Activated naive CD4-positive, alpha-beta T cell treated with anti-CD3 and anti-CD28 coated beads, Interleukin-2, amount 50 U/mL, for 72 hours (primary cell): ENCODE data around the gene DUSP18. TPM values are rescaled to one million over a fixed set of nuclear protein-coding genes. Genes with fewer than 3 reads are reported as not detected.
"Not testable (repeated sequence)": the region's sequence is repeated elsewhere in the genome, so short reads cannot be mapped to it uniquely, and the experiment has no call there.

Experiments
- ATAC-seq, 2 donors: fragments of 150-1000 bp; cut with Tn5 transposase; 2 replicates each; pipeline ENCODE4 v1.10.0; 2021; ENCODE audit warnings: mild to moderate bottlenecking in 2 of 2, moderate library complexity in 2 of 2
- DNase-seq, 2 donors: peaks; one replicate each; pipeline ENCODE4 v3.0.0; 2021 to 2022; ENCODE audit warnings: low spot score in 2 of 2
- H3K27ac Mint-ChIP-seq, 2 donors: one replicate each; pipeline ENCODE4 v1.8.0; 2022; ENCODE audit warnings: mild to moderate bottlenecking in 2 of 2, mixed read lengths in 2 of 2
- H3K36me3 Mint-ChIP-seq, 2 donors: one replicate each; pipeline ENCODE4 v1.8.0; 2022; ENCODE audit warnings: mixed read lengths in 2 of 2
- H3K9me3 Mint-ChIP-seq, 2 donors: one replicate each; pipeline ENCODE4 v1.8.0; 2022; ENCODE audit warnings: mixed read lengths in 2 of 2
- total RNA-seq, 2 donors: library from RNA; stranded (reverse); gene quantifications; one replicate each; pipeline ENCODE4 v1.2.3, GENCODE V29; 2022

The DUSP18 gene
- total RNA-seq, 2 donors from 2014 or later, result 7.4 to 10.4 TPM

DNA sequence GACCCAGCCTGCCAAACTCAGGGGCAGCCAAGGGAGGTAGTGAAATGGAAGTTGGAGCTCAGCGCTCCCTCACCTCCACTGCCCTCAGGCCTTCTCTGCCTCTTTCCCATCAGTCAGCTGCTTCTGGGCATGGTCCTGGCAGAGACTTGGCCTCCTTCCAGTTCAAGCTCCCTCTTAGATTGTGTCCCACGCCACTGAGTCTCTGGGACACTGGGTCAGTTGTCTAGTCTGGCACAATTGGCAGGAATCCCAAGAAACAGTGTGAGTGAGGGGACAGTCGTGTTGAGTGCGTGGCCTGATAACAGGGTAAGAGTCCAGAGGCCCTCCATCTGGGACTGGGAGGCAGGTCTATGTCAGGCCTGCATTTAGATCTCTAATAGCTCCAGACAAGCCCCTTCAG, 39.2 kb downstream of the DUSP18 start:
- Mint-ChIP-seq H3K27ac (no peak overlapping the region), H3K36me3 (no peaks in the 10 kb centered on the region), H3K9me3 (no peaks in the 10 kb centered on the region)
- ATAC-seq (no peak), DNase-seq (no peak)

GRCh38 chr22:30627471-30627870, 40.2 kb downstream of the DUSP18 start:
- Mint-ChIP-seq H3K27ac (no peak overlapping the region), H3K36me3 (no peaks in the 10 kb centered on the region), H3K9me3 (no peaks in the 10 kb centered on the region)
- DNase-seq (no peak), ATAC-seq (no peak)

GRCh38 chr22:30626413-30626812, 41.3 kb downstream of the DUSP18 start:
- no peaks in the 10 kb centered on the region for H3K9me3 Mint-ChIP-seq
- ATAC-seq (no peak), DNase-seq (no peak)
- no peaks in the 10 kb centered on the region for H3K36me3 Mint-ChIP-seq
- H3K27ac Mint-ChIP-seq, result no peak overlapping the region

DNA sequence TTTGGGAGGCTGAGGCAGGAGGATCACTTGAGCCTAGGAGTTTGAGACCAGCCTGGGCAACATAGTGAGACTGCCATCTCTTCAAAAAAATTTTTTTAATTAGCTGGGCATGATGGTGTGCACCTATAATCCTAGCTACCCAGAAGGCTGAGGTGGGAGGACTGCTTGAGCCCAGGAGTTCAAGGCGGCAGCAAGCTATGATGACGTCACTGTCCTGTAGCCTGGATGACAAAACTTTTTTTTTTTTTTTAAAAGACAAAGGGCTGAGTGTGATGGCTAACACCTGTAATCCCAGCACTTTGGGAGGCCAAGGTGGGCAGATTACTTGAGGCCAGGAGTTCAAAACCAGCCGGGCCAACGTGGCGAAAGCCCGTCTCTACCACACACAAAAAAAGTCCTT, 47.8 kb downstream of the DUSP18 start:
- not testable (repeated sequence) for DNase-seq, ATAC-seq, H3K9me3 Mint-ChIP-seq, H3K36me3 Mint-ChIP-seq
- peak overlapping the region in 1 of 2 donors; percentile 44 for H3K27ac Mint-ChIP-seq

DNA sequence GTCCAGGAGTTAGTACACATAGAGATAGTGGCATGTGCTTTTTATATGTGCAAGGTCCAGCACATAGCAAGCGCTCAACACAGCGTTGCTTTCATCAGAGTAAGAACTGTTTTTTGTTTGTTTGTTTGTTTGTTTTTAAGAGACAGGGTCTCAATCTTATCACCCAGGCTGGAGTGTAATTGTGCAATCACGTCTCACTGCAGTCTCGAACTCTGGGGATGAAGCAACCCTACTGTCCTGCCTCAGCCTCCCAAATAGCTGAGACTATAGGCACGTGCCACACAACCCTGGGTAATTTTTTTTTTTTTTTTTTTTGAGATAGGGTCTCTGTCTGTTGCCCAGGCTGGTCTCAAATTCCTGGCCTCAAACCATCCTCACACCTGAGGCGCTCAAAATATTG, 49.9 kb downstream of the DUSP18 start:
- H3K36me3 Mint-ChIP-seq, result no peaks in the 10 kb centered on the region
- ATAC-seq, result no peak
- DNase-seq, result no peak
- no peak overlapping the region for H3K27ac Mint-ChIP-seq
- no peaks in the 10 kb centered on the region for H3K9me3 Mint-ChIP-seq

- DNase-seq (no peak), ATAC-seq (no peak)
- Mint-ChIP-seq H3K9me3 (no peaks in the 10 kb centered on the region), H3K27ac (peak overlapping the region in 1 of 2 donors; percentile 5), H3K36me3 (no peaks in the 10 kb centered on the region)
Observed at GRCh38 chr22:30615543-30615954, 52.1 kb downstream of the DUSP18 start.

DNA sequence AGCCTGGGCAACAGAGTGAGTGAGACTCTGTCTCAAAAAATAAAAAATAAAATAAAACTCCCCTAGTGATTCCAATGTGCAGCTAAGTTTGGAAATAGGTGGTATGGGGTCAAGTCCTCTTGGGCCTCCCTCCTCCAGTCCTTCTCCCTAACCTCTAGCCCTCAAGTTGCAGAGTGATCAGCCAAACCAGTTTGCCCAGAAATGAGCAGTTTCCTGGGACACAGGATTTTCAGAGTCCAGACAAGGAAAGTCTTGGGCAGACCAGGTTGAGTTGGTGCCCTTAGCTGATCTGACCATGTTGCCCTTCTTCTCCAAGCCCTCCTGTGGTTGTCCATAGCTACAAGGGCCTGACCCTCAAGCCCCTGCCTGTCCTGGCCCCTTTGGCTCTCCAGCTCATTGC, 52.8 kb downstream of the DUSP18 start:
- no peaks in the 10 kb centered on the region for H3K36me3 Mint-ChIP-seq
- no peaks in the 10 kb centered on the region for H3K9me3 Mint-ChIP-seq
- H3K27ac Mint-ChIP-seq, result peak overlapping the region in 1 of 2 donors; percentile 79
- DNase-seq (no peak), ATAC-seq (no peak)

GRCh38 chr22:30614268-30614667, 53.4 kb downstream of the DUSP18 start:
- Mint-ChIP-seq H3K27ac (no peak overlapping the region), H3K36me3 (no peaks in the 10 kb centered on the region), H3K9me3 (no peaks in the 10 kb centered on the region)
- DNase-seq (no peak), ATAC-seq (no peak)

DNA sequence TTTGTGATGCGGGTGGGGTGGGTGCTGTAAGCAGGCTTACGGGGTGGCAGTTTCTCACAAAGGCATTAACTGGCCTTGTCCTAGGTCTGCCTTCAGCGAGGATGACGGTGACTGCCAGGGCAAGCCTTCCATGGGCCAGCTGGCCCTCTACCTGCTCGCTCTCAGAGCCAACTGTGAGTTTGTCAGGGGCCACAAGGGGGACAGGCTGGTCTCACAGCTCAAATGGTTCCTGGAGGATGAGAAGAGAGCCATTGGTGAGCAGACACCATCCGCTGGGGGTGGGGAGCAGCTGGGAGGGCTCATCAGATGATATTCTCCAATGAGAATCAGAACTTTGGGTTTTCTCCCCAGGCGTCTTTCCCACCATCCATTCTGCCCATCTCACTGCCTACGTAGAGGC, 54.9 kb downstream of the DUSP18 start:
- DNase-seq (no peak), ATAC-seq (no peak)
- no peaks in the 10 kb centered on the region for H3K9me3 Mint-ChIP-seq
- H3K36me3 Mint-ChIP-seq, result no peaks in the 10 kb centered on the region
- no peak overlapping the region for H3K27ac Mint-ChIP-seq

Other genes with a start within 250 kb of the DUSP18 start
- 10 to 100 TPM; 17.9 to 68.3 TPM for gene MTFP1, start 242.1 kb downstream of the DUSP18 start, total RNA-seq
- gene SEC14L3, start 195.9 kb downstream of the DUSP18 start, total RNA-seq, result not detected
- gene SEC14L4, start 162.2 kb downstream of the DUSP18 start, total RNA-seq, result under 1 TPM in 1 of 2 donors, not detected in 1; 0.16 TPM
- not detected for gene SEC14L6, start 121.1 kb downstream of the DUSP18 start, total RNA-seq
- gene GAL3ST1, start 93.2 kb downstream of the DUSP18 start, total RNA-seq, result under 1 TPM in 1 of 2 donors, not detected in 1; 0.70 TPM
- gene PES1, start 76.0 kb downstream of the DUSP18 start, total RNA-seq, result 100 to 1,000 TPM in 1 of 2 donors, 10 to 100 TPM in 1; 22.4 to 113 TPM
- 1 to 10 TPM; 1.5 TPM for gene TCN2, start 60.7 kb downstream of the DUSP18 start, total RNA-seq
- gene SLC35E4, start 32.1 kb downstream of the DUSP18 start, total RNA-seq, result 1 to 10 TPM; 3.9 to 9.5 TPM
- 1 to 10 TPM; 1.7 to 6.1 TPM for gene OSBP2, start 27.0 kb upstream of the DUSP18 start, total RNA-seq